Measurements from ENCODE around the gene OR2A7.
"Not testable (repeated sequence)": the region's sequence is repeated elsewhere in the genome, so short reads cannot be mapped to it uniquely, and the experiment has no call there.

- not testable (repeated sequence) for TF ChIP-seq CTCF, POLR2AphosphoS5, EP300 (IDR thresholded peaks at IDR 0.05)
These were observed 15.4 kb upstream of the OR2A7 start for GRCh38 chr7:144280010-144280409.

All from upper lobe of left lung (tissue), 4 donors.